Daoy (cell line): Measurements from ENCODE around the gene C19orf33. TPM values are rescaled to one million over a fixed set of nuclear protein-coding genes. Genes with fewer than 3 reads are reported as not detected.

ENCODE experiments used
- DNase-seq: peaks from one replicate; pipeline ENCODE4 v3.0.0-alpha.2; 2015; ENCODE audit warnings: low read depth
- total RNA-seq: library from RNA; depleted of rRNA; stranded (reverse); fragments of >200 nt; shearing (Covaris generic); gene quantifications from 2 replicates; pipeline ENCODE4 v1.2.3, GENCODE V29; 2014

The C19orf33 gene
- total RNA-seq, 1 experiment from 2014 or later, result 2.7 TPM

DNA sequence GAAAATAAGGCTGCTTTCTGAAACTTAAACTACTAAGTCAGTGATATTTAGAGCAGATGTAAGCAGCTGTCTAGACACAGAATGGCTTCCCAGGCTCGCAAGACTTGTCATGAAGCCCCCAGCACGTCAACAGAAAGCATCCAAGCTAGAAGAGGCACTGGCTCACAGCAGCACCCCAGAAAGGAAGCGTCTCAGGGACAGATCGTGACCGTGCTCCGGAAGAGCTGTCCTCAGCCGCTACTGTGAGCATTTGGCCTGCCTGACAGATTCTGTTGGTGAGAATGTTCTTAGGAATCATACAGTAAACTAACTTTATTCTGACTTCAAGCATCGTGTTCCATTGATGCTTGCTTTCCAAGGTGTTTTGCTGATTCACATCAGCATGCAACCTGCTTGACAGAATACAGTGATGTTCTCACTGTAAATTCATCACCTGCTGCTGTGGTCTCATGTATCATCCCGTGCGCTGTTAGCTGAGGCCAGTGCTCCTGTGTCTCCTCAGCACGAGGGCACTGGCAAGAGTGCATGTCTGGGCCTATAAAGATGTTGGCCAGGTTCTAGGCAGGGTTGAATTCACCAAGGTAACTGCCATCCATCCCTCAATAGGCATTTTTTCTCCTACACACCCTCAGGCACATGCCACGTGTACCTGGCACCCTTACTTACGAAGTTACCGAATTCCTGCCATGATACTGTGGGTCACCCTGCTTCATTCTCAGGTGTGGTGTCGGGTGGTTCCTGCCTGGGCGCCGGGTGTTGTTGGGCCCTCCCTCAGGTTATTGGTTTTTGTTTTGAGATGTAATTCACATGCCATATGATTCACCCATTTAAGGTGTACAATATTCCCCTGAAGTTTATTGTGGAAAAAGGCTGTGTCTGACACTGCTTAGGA lies 23.8 kb upstream of the C19orf33 start:
- DNase-seq, result no peak

DNA sequence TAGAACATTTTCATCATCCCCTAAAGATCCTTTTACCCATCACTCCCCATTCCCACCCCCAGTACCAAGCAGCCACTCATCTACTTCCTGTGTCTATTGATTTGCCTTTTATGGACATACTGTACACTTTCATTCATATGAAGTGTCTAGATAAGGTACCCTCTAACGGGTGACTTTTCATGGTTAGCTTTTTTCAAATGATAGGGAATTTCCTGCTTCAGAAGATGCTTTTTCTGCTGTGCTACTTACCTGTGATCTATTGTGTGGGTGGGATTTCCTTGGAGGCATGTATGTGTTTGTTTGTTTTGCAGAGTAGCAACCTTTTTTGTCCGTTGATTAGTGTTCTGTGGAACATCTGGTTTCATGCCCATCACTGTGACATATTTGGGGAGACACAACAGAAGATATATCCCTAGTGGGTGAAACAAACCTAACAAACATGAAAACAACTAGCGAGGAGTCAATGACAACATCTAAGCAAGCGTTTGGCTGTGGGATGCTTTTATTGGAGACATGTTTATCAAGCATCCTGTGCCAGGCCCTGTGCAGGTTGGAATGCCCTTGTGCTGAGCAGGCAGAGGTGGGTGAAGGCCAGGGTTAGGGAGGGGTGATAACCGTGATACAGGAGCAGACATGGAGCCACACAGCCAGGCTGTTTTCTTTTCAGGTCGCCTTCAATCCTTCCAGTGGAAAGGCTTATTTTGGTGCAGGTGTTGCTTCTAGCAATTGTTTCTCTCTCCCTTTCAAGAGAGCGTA lies 22.1 kb upstream of the C19orf33 start:
- DNase-seq, result no peak

DNA sequence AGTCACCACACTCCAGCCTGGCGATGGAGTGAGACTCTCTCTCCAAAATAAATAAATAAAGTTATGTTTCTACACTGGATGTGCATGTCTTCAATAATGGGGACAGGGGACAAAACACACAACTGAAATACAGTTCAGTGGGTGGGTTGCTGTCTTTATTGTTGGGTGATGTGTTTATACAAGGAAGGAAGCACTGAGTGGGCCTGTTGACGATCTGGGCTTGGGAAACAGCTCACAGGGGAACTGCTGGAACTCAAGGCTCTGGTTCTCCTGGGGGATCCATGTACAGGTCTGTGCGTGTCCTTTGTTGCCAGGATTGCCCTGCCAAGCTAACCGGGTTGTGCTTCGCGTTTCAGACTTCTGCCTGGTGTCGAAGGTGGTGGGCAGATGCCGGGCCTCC lies 20.8 kb upstream of the C19orf33 start:
- no peak for DNase-seq

DNA sequence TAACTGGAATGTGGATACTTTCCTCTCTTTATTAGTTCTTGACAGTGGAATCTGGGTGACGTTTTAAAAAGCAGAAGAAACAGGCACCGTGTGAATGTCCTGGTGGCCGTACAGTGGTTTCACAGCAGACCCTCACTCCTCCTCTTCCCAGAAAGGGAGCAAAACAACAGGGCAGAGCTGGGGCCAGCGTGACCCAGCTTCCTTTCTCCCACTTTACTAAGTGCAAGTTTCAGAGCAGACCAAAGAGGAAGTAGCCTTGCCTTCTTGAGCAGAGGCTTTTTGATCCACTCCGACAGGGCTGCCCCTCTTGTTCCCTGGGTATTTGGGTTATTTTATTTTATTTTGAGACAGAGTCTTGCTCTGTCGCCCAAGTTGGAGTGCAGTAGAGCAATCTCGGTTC lies 19.6 kb upstream of the C19orf33 start:
- no peak for DNase-seq

DNA sequence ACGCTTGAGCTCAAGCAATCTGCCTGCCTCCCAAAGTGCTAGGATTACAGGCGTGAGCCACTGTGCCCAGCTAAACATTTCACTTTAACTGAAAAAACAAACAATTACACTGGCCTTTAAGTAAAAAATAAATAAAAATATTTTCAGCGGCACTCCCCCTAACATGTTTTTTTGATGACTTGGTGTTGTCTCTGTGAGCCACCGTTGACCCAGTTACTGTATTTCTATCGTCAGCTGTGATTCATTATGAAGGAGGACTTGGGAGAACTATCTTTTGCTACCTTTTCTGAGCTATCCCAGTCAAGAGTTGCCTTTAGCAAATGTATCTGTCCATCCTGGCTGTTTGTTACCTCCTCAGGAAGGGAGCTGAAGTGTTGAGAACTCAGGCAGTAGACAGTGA lies 18.5 kb upstream of the C19orf33 start:
- DNase-seq, result no peak

DNA sequence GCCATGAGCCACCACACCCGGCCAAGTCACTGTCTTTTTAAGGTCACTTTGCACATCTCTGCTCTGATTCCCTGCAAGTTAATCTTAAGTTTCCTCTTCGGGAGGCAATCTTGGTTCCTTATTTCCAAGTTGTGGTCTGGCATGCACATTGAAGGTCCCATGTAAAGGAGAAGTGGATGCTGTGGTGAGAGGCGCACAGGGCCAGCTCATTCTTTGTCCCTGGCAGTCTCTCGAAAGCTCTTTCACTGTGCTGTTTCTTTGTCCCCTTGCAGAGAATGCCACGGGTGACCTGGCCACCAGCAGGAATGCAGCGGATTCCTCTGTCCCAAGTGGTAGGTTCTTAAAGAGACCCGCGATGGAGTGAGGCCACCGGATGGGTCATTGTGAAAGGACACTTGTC lies 16.4 kb upstream of the C19orf33 start:
- no peak for DNase-seq

DNA sequence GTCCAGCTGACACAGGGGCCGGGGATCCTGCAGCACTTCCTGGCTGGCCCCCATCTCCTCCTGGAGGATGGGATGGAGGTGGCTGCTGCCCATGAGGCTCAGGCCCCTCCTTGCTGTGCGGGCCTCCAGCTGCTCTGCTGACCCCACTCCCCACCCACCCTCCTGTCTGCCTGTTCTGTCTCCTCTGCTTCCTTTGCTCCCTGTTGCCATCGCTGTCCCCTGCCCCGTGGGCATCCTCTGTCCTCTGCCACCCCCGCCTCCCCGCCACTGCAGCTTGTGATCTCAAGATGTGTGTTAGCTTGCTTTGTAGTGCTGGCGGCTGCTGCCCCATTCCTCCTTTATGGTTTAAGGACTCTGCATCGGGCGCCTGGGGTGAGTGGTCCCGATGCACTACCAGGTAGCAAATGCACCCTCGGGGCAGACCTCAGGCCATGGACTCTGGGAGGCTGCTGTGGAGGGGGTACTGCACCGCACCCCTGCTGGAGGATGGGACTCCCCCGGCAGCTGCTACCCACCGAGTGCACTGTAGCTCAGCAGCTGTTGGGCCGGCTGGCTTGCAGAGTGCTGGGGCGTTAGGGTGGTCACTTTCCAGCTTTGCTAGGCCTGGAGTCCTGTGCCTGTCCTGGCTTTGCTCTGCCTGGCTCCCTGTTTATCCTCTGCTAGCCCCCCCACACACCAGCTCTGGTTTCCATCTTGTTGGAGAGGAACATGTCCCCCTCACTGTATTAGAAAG lies 15.8 kb upstream of the C19orf33 start:
- DNase-seq, result no peak

DNA sequence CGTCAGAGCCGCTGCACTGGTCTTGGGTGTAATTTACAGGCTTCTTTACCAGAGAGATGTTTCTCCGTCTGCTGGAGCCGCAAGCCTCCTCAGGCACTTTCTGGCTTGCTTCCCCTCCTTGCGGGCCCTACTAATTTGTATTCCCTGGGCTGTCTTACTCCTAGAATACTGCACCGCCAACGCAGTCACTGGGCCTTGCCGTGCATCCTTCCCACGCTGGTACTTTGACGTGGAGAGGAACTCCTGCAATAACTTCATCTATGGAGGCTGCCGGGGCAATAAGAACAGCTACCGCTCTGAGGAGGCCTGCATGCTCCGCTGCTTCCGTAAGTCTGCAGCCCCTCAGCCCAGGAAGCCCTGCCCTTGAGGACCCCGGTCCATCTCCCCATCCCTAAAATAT lies 14.1 kb upstream of the C19orf33 start:
- DNase-seq, result no peak

DNA sequence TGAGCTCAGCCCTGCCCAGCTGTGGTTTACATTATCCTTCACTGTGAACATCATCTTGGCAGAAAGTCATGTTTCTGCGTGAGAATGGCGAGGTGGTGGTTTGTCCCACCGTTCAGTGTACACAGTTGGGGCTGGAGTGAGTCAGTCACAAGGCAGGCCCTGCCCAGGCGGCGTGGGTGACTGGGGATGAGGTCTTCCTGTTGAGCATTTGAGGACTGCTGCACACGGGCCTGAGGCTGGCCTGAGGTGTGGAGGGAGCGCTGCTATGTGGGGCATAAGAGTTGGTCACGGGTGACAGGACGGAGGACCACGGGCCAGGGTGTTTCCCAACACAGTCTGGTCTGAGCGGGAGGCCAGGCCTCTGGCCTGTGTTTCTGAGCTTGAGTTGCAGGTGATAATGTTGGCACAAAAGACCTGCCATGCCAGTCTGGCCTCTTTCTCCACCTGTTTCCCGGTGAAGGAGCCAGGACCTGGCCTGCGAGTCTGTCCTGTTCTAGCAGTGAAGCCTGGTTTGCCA lies 13.4 kb upstream of the C19orf33 start:
- DNase-seq, result peak; percentile 96

DNA sequence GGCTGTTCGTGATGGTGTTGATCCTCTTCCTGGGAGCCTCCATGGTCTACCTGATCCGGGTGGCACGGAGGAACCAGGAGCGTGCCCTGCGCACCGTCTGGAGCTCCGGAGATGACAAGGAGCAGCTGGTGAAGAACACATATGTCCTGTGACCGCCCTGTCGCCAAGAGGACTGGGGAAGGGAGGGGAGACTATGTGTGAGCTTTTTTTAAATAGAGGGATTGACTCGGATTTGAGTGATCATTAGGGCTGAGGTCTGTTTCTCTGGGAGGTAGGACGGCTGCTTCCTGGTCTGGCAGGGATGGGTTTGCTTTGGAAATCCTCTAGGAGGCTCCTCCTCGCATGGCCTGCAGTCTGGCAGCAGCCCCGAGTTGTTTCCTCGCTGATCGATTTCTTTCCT lies 12.2 kb upstream of the C19orf33 start:
- DNase-seq, result no peak

DNA sequence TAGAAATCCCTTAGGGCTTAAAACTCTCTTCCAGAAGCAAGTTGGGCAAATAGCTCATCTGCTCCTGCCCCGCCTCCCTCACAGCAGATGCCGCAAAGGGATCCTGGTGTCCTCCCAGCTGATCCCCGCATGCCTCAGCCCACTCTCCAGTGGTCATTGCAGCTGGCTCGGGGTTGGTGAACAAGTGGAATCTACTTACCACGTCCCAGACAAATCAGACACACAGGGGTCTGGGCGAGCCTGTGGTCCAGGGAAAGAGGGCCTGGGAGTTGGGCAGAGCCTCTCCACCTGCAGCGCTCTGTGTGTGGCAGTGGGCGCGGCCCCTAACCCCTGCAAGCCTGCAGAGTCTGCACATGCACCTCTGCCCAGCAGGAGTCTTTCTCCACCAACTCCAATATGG lies 10.8 kb upstream of the C19orf33 start:
- DNase-seq, result no peak

DNA sequence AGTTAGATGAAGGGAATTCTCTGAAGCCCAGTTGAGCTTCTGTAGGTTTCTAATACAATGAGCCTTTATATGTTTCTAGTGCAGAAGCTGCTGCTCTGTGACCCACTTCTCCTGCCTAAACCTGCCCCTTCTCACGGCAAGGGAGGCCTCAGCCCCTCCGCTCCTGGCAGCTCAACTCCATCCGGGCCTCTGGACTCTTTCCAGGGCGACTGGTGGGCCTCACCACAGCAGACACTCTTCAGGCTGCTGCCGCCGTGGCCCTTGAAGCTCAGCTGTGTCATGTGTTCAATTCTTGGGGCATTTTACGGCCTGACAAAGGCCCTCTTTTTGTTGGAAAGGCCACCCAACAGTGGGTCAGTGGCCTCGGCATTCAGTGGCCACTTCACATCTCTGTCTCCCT lies 10.0 kb upstream of the C19orf33 start:
- DNase-seq, result no peak

DNA sequence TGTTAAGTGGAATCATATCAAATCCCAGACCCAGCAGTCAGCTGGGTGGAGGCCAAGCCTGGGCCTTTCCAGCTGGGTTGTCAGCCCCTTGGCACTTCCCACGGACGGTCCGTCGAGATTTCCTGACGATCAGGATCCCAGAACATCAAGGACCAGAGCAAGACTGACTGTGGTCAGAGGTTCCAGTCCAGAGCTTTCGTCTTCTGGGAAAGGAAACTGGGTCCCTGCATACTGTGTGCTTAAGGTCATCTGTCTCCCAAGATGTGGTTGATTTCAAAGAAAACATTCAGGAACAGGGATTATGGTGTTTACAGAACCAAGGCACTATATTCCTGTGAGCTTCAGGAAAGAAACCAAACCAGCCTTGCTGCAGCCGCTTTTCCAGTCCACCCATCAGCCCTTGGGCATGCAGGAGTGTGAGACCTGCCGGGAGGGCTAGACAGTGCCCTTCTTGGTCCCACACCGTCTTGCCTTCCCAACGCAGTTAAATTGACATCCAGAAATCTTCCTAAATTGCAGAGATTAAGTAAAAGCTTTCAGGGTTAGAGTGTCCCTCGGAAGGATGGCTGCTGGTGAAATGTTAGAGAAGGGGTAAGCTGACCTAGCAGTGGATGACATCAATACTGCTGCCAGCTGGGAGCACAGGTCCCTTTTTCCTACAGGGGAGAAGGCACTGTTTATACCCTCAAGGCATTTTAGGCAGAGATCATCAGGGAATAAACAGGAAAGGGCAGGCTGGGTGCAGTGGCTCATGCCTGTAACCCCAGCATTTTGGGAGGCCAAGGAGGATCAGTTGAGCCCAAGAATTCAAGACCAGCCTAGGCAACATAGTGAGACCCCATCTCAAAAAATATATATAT lies 5.0 kb upstream of the C19orf33 start:
- peak; percentile 33 for DNase-seq

DNA sequence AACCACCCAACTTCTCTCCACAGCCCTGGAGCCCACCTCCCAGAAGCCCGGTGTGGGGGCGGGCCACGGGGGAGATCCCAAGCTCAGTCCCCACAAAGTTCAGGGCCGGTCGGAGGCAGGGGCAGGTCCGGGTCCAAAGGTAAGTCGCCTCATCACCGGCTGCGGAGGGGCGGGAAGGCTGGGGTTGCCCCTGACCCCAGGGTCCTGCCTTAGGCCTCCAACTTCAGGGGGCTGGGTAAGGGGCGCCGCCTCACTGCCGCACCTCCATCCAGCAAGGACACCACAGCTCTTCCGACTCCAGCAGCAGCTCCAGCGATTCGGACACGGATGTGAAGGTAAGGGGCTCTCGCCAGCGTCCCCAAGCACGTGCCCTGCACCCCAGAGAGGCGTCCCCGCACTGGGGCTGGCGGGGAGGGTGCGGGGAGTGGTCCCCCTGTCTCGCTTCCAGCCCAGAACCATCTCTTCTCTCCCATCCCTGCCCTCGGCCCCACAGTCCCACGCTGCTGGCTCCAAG lies 358 bp downstream of the C19orf33 start:
- DNase-seq, result no peak

DNA sequence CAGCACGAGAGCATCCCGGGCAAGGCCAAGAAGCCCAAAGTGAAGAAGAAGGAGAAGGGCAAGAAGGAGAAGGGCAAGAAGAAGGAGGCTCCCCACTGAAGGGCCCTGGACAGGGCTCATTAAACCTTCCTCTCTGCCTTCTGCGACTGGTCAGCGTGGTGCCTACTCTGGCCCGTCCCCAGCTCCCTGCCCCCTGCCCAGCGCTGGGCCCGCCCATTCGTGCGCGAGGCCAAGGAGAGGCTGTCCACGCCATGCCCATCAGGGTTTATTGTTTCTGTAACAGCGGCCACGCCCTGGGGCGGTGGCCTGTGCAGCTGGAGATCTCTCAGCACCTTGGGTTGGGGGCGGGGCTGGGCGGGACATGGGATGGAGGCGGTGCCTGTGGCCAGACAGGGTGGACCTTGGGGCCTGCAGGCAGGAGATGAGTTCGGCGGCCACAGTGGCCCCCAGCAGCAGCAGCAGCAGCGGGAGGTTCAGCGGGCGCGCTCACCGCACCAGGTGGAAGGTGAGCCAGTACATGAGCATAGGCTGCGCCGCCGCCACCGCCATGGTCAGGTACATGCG lies 897 bp downstream of the C19orf33 start:
- DNase-seq, result peak; percentile 57

DNA sequence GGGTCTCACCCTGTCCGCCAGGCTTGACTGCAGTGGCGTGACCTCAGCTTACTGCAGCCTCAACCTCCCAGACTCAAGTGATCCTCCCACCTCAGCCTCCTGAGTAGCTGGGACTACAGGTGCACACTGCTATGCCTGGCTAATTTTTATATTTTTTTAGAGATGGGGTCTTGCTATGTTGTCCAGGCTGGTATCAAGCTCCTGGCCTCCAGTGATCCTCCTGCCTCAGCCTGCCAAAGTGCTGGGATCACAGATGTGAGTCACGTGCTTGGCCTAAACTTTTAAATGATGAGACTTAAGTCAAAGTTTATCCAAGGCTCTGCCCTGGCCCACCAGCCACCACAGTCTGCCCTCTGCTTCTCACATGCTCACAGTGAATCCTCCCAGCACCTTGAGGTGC lies 2.2 kb downstream of the C19orf33 start:
- DNase-seq, result no peak

DNA sequence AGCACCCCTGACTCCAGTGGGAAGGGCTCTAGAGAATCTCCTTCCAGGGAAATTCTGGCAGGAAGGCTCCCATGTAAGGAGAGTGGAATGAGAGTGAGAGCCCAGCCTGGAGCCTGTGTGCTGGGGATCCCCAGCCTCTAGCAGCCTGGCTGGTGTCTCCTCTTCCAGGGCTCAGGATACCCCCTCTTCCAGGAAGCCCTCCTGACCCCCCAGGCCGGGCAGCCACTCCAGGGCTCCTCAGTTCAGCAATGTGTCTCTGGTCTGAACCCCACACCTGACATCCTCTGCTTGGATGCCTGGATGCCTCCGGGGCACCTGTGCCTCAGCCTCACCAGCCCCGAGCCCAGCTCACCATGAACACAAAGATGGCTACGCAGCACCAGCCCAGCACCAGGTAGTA lies 3.0 kb downstream of the C19orf33 start:
- DNase-seq, result no peak

DNA sequence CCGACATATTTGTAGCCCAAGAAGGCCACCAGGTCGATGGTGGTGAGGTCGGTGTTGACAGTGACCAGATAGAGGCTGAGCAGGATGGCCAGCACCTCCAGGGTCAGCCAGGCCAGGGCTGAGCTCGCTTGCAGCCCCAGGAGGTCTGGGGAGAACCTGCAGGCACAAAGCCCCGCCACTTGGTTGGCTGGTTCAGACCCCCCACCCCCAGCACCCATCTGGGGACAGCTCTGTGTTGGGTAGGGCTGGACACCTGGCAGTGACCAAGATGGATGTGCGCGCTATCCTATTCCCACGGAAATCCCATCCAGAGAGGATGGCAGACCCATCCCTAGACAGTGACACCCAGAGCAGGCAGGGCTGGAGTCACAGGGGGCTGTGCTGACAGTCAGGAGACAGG lies 3.5 kb downstream of the C19orf33 start:
- no peak for DNase-seq

DNA sequence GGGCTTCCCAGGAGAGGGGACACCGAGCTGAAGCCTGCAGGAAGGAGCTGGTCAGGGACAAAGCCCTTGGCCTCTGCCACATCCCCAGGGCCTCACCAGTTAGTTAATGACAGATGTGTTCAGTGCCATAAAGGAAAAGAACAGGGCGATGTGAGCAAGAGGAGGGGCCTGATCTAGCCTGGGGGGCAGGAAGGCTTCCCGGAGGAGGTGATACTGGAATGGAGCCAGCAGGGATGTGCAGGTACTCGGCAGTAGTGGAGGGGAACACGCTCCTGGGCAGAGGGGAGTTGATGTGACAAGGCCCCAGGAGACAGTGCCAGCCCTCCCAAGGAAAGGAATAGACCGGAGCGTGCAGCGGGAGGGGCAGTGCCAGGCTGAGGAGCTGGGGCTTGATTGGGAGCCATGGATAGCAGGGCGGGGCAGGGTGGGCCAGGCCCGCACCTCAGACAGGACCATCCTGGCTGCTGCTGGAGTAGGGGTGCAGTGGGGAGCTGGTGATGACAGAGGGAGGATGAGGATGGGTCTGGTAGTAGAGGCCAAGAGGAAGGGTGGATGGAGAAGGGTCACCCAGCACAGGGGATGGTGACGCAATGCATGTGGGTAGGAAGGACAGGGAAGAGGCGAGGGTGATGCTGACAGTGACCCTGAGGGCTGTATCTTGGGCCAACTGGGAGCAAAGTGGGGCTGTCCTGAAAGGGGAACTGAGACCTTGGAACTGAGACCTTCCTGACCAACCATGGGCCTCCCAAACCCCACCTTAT lies 4.1 kb downstream of the C19orf33 start:
- DNase-seq, result no peak
